H9 (cell line): ENCODE results near the gene CACNA1D. TPM values are rescaled to one million over a fixed set of nuclear protein-coding genes. Genes with fewer than 3 reads are reported as not detected.

Source experiments
- DNase-seq: peaks from one replicate; pipeline ENCODE4 v3.0.0-alpha.2; 2017
- H2AFZ ChIP-seq: one replicate; pipeline ENCODE4 v1.6.1; 2013; ENCODE audit warnings: mild to moderate bottlenecking, low read length, control low read depth, moderate library complexity
- H2AK5ac ChIP-seq: 2 replicates; pipeline ENCODE4 v1.6.1; 2013; ENCODE audit warnings: low read length, control low read depth, mixed read lengths; ENCODE audit not compliant: insufficient read length
- H2BK120ac ChIP-seq: one replicate; pipeline ENCODE4 v1.6.1; 2013; ENCODE audit warnings: low read depth, mild to moderate bottlenecking, low read length, control low read depth, inconsistent platforms; ENCODE audit not compliant: poor library complexity, severe bottlenecking
- H2BK12ac ChIP-seq: 2 replicates; pipeline ENCODE4 v1.6.1; 2013; ENCODE audit warnings: low read length, control low read depth, mixed read lengths, low read depth; ENCODE audit not compliant: insufficient read length
- H2BK15ac ChIP-seq: 2 replicates; pipeline ENCODE4 v1.6.1; 2013; ENCODE audit warnings: low read depth, low read length, control low read depth
- H2BK20ac ChIP-seq: one replicate; pipeline ENCODE4 v1.6.1; 2013; ENCODE audit warnings: low read depth, mild to moderate bottlenecking, low read length, control low read depth, inconsistent platforms; ENCODE audit not compliant: poor library complexity, severe bottlenecking
- H2BK5ac ChIP-seq: 2 replicates; pipeline ENCODE4 v1.6.1; 2013; ENCODE audit warnings: low read length, control low read depth, mixed read lengths; ENCODE audit not compliant: insufficient read length
- H3K14ac ChIP-seq: 2 replicates; pipeline ENCODE4 v1.6.1; 2013; ENCODE audit warnings: low read length, control low read depth; ENCODE audit not compliant: insufficient read depth
- H3K18ac ChIP-seq: 2 replicates; pipeline ENCODE4 v1.6.1; 2013; ENCODE audit warnings: low read depth, mild to moderate bottlenecking, mixed read lengths, low read length, control low read depth; ENCODE audit not compliant: insufficient read length
- H3K23ac ChIP-seq: 2 replicates; pipeline ENCODE4 v1.6.1; 2013; ENCODE audit warnings: low read length, control low read depth, mixed read lengths, low read depth; ENCODE audit not compliant: insufficient read length
- H3K23me2 ChIP-seq: 2 replicates; pipeline ENCODE4 v1.6.1; 2013; ENCODE audit warnings: low read depth, mild to moderate bottlenecking, mixed read lengths, low read length, control low read depth; ENCODE audit not compliant: insufficient read length, poor library complexity, severe bottlenecking
- H3K27ac ChIP-seq: 2 replicates; pipeline ENCODE4 v1.5.1; 2013; ENCODE audit warnings: low read length, control low read depth, mixed read lengths, low read depth; ENCODE audit not compliant: insufficient read length
- H3K27me3 ChIP-seq: 2 replicates; pipeline ENCODE4 v1.6.1; 2013; ENCODE audit warnings: low read length, control low read depth, inconsistent platforms; ENCODE audit not compliant: insufficient read depth
- H3K4ac ChIP-seq: 2 replicates; pipeline ENCODE4 v1.6.1; 2013; ENCODE audit warnings: low read depth, mild to moderate bottlenecking, control low read depth, inconsistent platforms, low read length, moderate library complexity
- H3K4me1 ChIP-seq: 2 replicates; pipeline ENCODE4 v1.6.1; 2013; ENCODE audit warnings: low read length, control low read depth, inconsistent platforms; ENCODE audit not compliant: insufficient read depth
- H3K4me2 ChIP-seq: 2 replicates; pipeline ENCODE4 v1.6.1; 2013; ENCODE audit warnings: low read length, control low read depth, mixed read lengths; ENCODE audit not compliant: insufficient read length, insufficient read depth
- H3K56ac ChIP-seq: 2 replicates; pipeline ENCODE4 v1.6.1; 2013; ENCODE audit warnings: low read depth, mild to moderate bottlenecking, mixed read lengths, low read length, control low read depth; ENCODE audit not compliant: insufficient read length
- H3K79me1 ChIP-seq: 2 replicates; pipeline ENCODE4 v1.6.1; 2013; ENCODE audit warnings: low read depth, mild to moderate bottlenecking, moderate library complexity, low read length, control low read depth, inconsistent platforms; ENCODE audit not compliant: insufficient read depth, poor library complexity, severe bottlenecking
- H3K79me2 ChIP-seq: 2 replicates; pipeline ENCODE4 v1.6.1; 2013; ENCODE audit warnings: low read length, control low read depth, inconsistent platforms; ENCODE audit not compliant: insufficient read depth
- H3K9ac ChIP-seq: 2 replicates; pipeline ENCODE4 v1.6.1; 2013; ENCODE audit warnings: low read length, control low read depth, mixed read lengths; ENCODE audit not compliant: insufficient read length; ENCODE audit errors: extremely low read depth
- H3K9me3 ChIP-seq: one replicate; pipeline ENCODE4 v1.6.1; 2013; ENCODE audit warnings: low read depth, low read length, inconsistent platforms; ENCODE audit not compliant: control insufficient read depth
- H3T11ph ChIP-seq: one replicate; pipeline ENCODE4 v1.6.1; 2013; ENCODE audit warnings: mild to moderate bottlenecking, low read length, control low read depth, inconsistent platforms
- H4K20me1 ChIP-seq: one replicate; pipeline ENCODE4 v1.6.1; 2013; ENCODE audit not compliant: control insufficient read depth, insufficient read length, insufficient read depth
- H4K5ac ChIP-seq: 2 replicates; pipeline ENCODE4 v1.6.1; 2013; ENCODE audit warnings: low read depth, mild to moderate bottlenecking, mixed read lengths, low read length, control low read depth; ENCODE audit not compliant: insufficient read length
- H4K8ac ChIP-seq: replicated peaks from 2 replicates; pipeline ENCODE4 v1.6.1; 2013; ENCODE audit warnings: low read length, control low read depth, mixed read lengths, low read depth; ENCODE audit not compliant: insufficient read length
- H4K91ac ChIP-seq: 2 replicates; pipeline ENCODE4 v1.6.1; 2013; ENCODE audit warnings: low read depth, mild to moderate bottlenecking, moderate library complexity, mixed read lengths, low read length, control low read depth; ENCODE audit not compliant: insufficient read length
- H3K27ac Mint-ChIP-seq, 3 experiments: 2 replicates in 2 of 3; 3 replicates in 1 of 3; pipeline ENCODE4 v1.8.0; 2020 to 2021; ENCODE audit warnings: mixed read lengths in 3 of 3, mild to moderate bottlenecking in 1 of 3, moderate library complexity in 1 of 3
- H3K27me3 Mint-ChIP-seq: 2 replicates; pipeline ENCODE4 v1.8.0; 2021; ENCODE audit warnings: low read depth, mild to moderate bottlenecking, moderate library complexity, mixed read lengths
- H3K36me3 Mint-ChIP-seq, 3 experiments: 2 replicates in 2 of 3; 3 replicates in 1 of 3; pipeline ENCODE4 v1.8.0; 2020 to 2021; ENCODE audit warnings: low read depth in 3 of 3, mixed read lengths in 3 of 3; ENCODE audit not compliant: insufficient read depth in 1 of 3
- H3K4me1 Mint-ChIP-seq, 2 experiments: 2 replicates each; pipeline ENCODE4 v1.8.0; 2020; ENCODE audit warnings: mixed read lengths in 2 of 2
- H3K4me3 Mint-ChIP-seq, 2 experiments: 2 replicates in 1 of 2; 3 replicates in 1 of 2; pipeline ENCODE4 v1.8.0; 2020 to 2021; ENCODE audit warnings: mild to moderate bottlenecking in 2 of 2, mixed read lengths in 2 of 2, moderate library complexity in 1 of 2
- H3K9me3 Mint-ChIP-seq, 2 experiments: 2 replicates in 1 of 2; 3 replicates in 1 of 2; pipeline ENCODE4 v1.8.0; 2020; ENCODE audit warnings: mild to moderate bottlenecking in 2 of 2, mixed read lengths in 2 of 2, moderate library complexity in 1 of 2
- CTCF ChIP-seq: fragments of 200-600 bp; sonication (generic); conservative IDR thresholded peaks from 3 replicates; pipeline ENCODE4 v1.8.0; 2021; ENCODE audit warnings: antibody characterized with exemption, mild to moderate bottlenecking
- WGBS: extraction: QIAGEN DNeasy Blood & Tissue Kit; methylation state at CpG from one replicate; pipeline ENCODE4 v1.1.7; 2013; ENCODE audit warnings: missing lambda C conversion rate, low lambda C conversion rate, mixed read lengths; ENCODE audit not compliant: insufficient read length; ENCODE audit errors: extremely low coverage; 5-methylcytosine and 5-hydroxymethylcytosine counted together
- total RNA-seq: library from RNA; stranded (reverse); gene quantifications from 2 replicates; pipeline ENCODE4 v1.2.1, GENCODE V29; 2021

Gene CACNA1D
- total RNA-seq, 1 experiment from 2014 or later: 3.5 TPM

- TF ChIP-seq CTCF: no peak
- Histone ChIP-seq H4K91ac (no peak overlapping the region), H2AFZ (no peak overlapping the region), H3K9me3 (no peaks in the 10 kb centered on the region), H3K14ac (no peak overlapping the region), H4K20me1 (no peaks in the 10 kb centered on the region), H3K18ac (no peak overlapping the region), H3K23me2 (no peaks in the 10 kb centered on the region), H3T11ph (no peak overlapping the region), H3K4ac (no peak overlapping the region), H3K23ac (no peak overlapping the region), H2BK120ac (no peak overlapping the region), H2BK12ac (no peak overlapping the region), H2BK15ac (no peak overlapping the region), H3K27me3 (no peaks in the 10 kb centered on the region), H2BK20ac (no peak overlapping the region), H2BK5ac (no peak overlapping the region), H4K8ac (no peak overlapping the region), H3K56ac (no peak overlapping the region), H3K79me2 (no peaks in the 10 kb centered on the region), H3K9ac (no peak overlapping the region), H3K4me2 (no peak overlapping the region), H3K79me1 (no peaks in the 10 kb centered on the region), H2AK5ac (no peak overlapping the region), H3K4me1 (peaks cover 2% of the 10 kb centered on the region; the same call in 1 of the 2 replicates), H4K5ac (no peak overlapping the region), H3K27ac (no peak overlapping the region)
- H3K9me3 Mint-ChIP-seq: no peaks in the 10 kb centered on the region
- DNase-seq: no peak
- no peaks in the 10 kb centered on the region for H3K36me3 Mint-ChIP-seq
- H3K27me3 Mint-ChIP-seq: no peaks in the 10 kb centered on the region
- no peak overlapping the region for H3K27ac Mint-ChIP-seq
- no peak overlapping the region for H3K4me3 Mint-ChIP-seq
- peaks cover 12 to 16% of the 10 kb centered on the region in 2 experiments for H3K4me1 Mint-ChIP-seq
- no CpG with 5 or more reads among the region's 4 CpGs for WGBS
Measured at GRCh38 chr3:53739966-53740365, 245.6 kb downstream of the CACNA1D start.
